Activated naive CD4-positive, alpha-beta T cell treated with anti-CD3 and anti-CD28 coated beads, Interleukin-2, amount 50 U/mL, for 24 hours (primary cell): ENCODE results near the gene SDC1.

Experiments
- H3K27ac Mint-ChIP-seq: one replicate; pipeline ENCODE4 v1.8.0; 2021; ENCODE audit warnings: mild to moderate bottlenecking, mixed read lengths
- H3K27me3 Mint-ChIP-seq: one replicate; pipeline ENCODE4 v1.8.0; 2021; ENCODE audit warnings: mixed read lengths
- H3K36me3 Mint-ChIP-seq: one replicate; pipeline ENCODE4 v1.8.0; 2021; ENCODE audit warnings: mixed read lengths
- H3K4me1 Mint-ChIP-seq: one replicate; pipeline ENCODE4 v1.8.0; 2021; ENCODE audit warnings: mixed read lengths
- H3K4me3 Mint-ChIP-seq: one replicate; pipeline ENCODE4 v1.8.0; 2021; ENCODE audit warnings: mild to moderate bottlenecking, mixed read lengths
- H3K9me3 Mint-ChIP-seq: one replicate; pipeline ENCODE4 v1.8.0; 2021; ENCODE audit warnings: mixed read lengths

The SDC1 gene

GRCh38 chr2:20186855-20187187 is 38.1 kb downstream of the SDC1 start:
- Mint-ChIP-seq H3K9me3 (no peaks in the 10 kb centered on the region), H3K27ac (no peak overlapping the region), H3K36me3 (no peaks in the 10 kb centered on the region), H3K4me3 (no peak overlapping the region), H3K4me1 (no peaks in the 10 kb centered on the region), H3K27me3 (no peaks in the 10 kb centered on the region)

- Mint-ChIP-seq H3K9me3 (no peaks in the 10 kb centered on the region), H3K4me3 (no peak overlapping the region), H3K27me3 (no peaks in the 10 kb centered on the region), H3K27ac (no peak overlapping the region), H3K4me1 (no peaks in the 10 kb centered on the region), H3K36me3 (no peaks in the 10 kb centered on the region)
Measured at GRCh38 chr2:20186078-20186854, 38.7 kb downstream of the SDC1 start.

GRCh38 chr2:20185176-20186022 is 39.5 kb downstream of the SDC1 start:
- no peak overlapping the region for H3K4me3 Mint-ChIP-seq
- no peak overlapping the region for H3K27ac Mint-ChIP-seq
- H3K36me3 Mint-ChIP-seq = no peaks in the 10 kb centered on the region
- H3K27me3 Mint-ChIP-seq = no peaks in the 10 kb centered on the region
- H3K9me3 Mint-ChIP-seq = no peaks in the 10 kb centered on the region
- no peaks in the 10 kb centered on the region for H3K4me1 Mint-ChIP-seq

- H3K4me3 Mint-ChIP-seq = no peak overlapping the region
- no peak overlapping the region for H3K27ac Mint-ChIP-seq
- H3K9me3 Mint-ChIP-seq = no peaks in the 10 kb centered on the region
- no peaks in the 10 kb centered on the region for H3K27me3 Mint-ChIP-seq
- H3K36me3 Mint-ChIP-seq = no peaks in the 10 kb centered on the region
- H3K4me1 Mint-ChIP-seq = no peaks in the 10 kb centered on the region
Measured at GRCh38 chr2:20184067-20184938, 40.6 kb downstream of the SDC1 start.

- no peak overlapping the region for H3K27ac Mint-ChIP-seq
- no peaks in the 10 kb centered on the region for H3K9me3 Mint-ChIP-seq
- H3K4me1 Mint-ChIP-seq = no peaks in the 10 kb centered on the region
- H3K27me3 Mint-ChIP-seq = no peaks in the 10 kb centered on the region
- H3K4me3 Mint-ChIP-seq = no peak overlapping the region
- no peaks in the 10 kb centered on the region for H3K36me3 Mint-ChIP-seq
Measured at GRCh38 chr2:20183373-20183772, 41.6 kb downstream of the SDC1 start.

- H3K9me3 Mint-ChIP-seq = no peaks in the 10 kb centered on the region
- H3K27me3 Mint-ChIP-seq = no peaks in the 10 kb centered on the region
- no peaks in the 10 kb centered on the region for H3K4me1 Mint-ChIP-seq
- H3K4me3 Mint-ChIP-seq = no peak overlapping the region
- H3K27ac Mint-ChIP-seq = no peak overlapping the region
- no peaks in the 10 kb centered on the region for H3K36me3 Mint-ChIP-seq
Measured at GRCh38 chr2:20182241-20182931, 42.5 kb downstream of the SDC1 start.

GRCh38 chr2:20181761-20182160 is 43.2 kb downstream of the SDC1 start:
- Mint-ChIP-seq H3K36me3 (no peaks in the 10 kb centered on the region), H3K27me3 (no peaks in the 10 kb centered on the region), H3K27ac (no peak overlapping the region), H3K9me3 (no peaks in the 10 kb centered on the region), H3K4me1 (no peaks in the 10 kb centered on the region), H3K4me3 (no peak overlapping the region)

- H3K36me3 Mint-ChIP-seq = no peaks in the 10 kb centered on the region
- H3K4me1 Mint-ChIP-seq = no peaks in the 10 kb centered on the region
- H3K9me3 Mint-ChIP-seq = no peaks in the 10 kb centered on the region
- no peaks in the 10 kb centered on the region for H3K27me3 Mint-ChIP-seq
- no peak overlapping the region for H3K27ac Mint-ChIP-seq
- no peak overlapping the region for H3K4me3 Mint-ChIP-seq
Measured at GRCh38 chr2:20180676-20181648, 44.0 kb downstream of the SDC1 start.

GRCh38 chr2:20179755-20180594 is 45.0 kb downstream of the SDC1 start:
- Mint-ChIP-seq H3K4me3 (no peak overlapping the region), H3K27ac (no peak overlapping the region), H3K36me3 (no peaks in the 10 kb centered on the region), H3K9me3 (no peaks in the 10 kb centered on the region), H3K27me3 (no peaks in the 10 kb centered on the region), H3K4me1 (no peaks in the 10 kb centered on the region)

- Mint-ChIP-seq H3K36me3 (no peaks in the 10 kb centered on the region), H3K27ac (no peak overlapping the region), H3K4me1 (no peaks in the 10 kb centered on the region), H3K27me3 (no peaks in the 10 kb centered on the region), H3K9me3 (no peaks in the 10 kb centered on the region), H3K4me3 (no peak overlapping the region)
Measured at GRCh38 chr2:20179466-20179754, 45.5 kb downstream of the SDC1 start.

- Mint-ChIP-seq H3K27ac (no peak overlapping the region), H3K36me3 (no peaks in the 10 kb centered on the region), H3K4me3 (no peak overlapping the region), H3K27me3 (no peaks in the 10 kb centered on the region), H3K4me1 (no peaks in the 10 kb centered on the region), H3K9me3 (no peaks in the 10 kb centered on the region)
Measured at GRCh38 chr2:20178666-20179465, 46.1 kb downstream of the SDC1 start.

- no peak overlapping the region for H3K4me3 Mint-ChIP-seq
- H3K27ac Mint-ChIP-seq = no peak overlapping the region
- no peaks in the 10 kb centered on the region for H3K9me3 Mint-ChIP-seq
- H3K27me3 Mint-ChIP-seq = no peaks in the 10 kb centered on the region
- no peaks in the 10 kb centered on the region for H3K36me3 Mint-ChIP-seq
- no peaks in the 10 kb centered on the region for H3K4me1 Mint-ChIP-seq
Measured at GRCh38 chr2:20178249-20178607, 46.7 kb downstream of the SDC1 start.

- Mint-ChIP-seq H3K4me1 (no peaks in the 10 kb centered on the region), H3K27me3 (no peaks in the 10 kb centered on the region), H3K4me3 (no peak overlapping the region), H3K9me3 (no peaks in the 10 kb centered on the region), H3K36me3 (no peaks in the 10 kb centered on the region), H3K27ac (no peak overlapping the region)
Measured at GRCh38 chr2:20177556-20178248, 47.2 kb downstream of the SDC1 start.
